Stimulated activated CD8-positive, alpha-beta memory T cell treated with anti-CD3 and anti-CD28 coated beads, Interleukin-12 subunit alpha, Interleukin-12 subunit beta, amount 100 ng/mL, for 24 hours (primary cell): Measurements from ENCODE around the gene TNNI3K.

ENCODE experiments used
- DNase-seq: peaks from one replicate; pipeline ENCODE4 v3.0.0-alpha.2; 2020; ENCODE audit errors: extremely low read depth

TNNI3K gene

GRCh38 chr1:74434321-74434720 is 199.1 kb downstream of the TNNI3K start:
- no peak for DNase-seq

- DNase-seq, result no peak
Measured at GRCh38 chr1:74436078-74436477, 200.9 kb downstream of the TNNI3K start.

- DNase-seq, result no peak
Measured at GRCh38 chr1:74437035-74437434, 201.8 kb downstream of the TNNI3K start.

GRCh38 chr1:74452035-74452434 is 216.8 kb downstream of the TNNI3K start:
- no peak for DNase-seq

- DNase-seq, result no peak
Measured at GRCh38 chr1:74453277-74453676, 218.1 kb downstream of the TNNI3K start.

GRCh38 chr1:74455390-74455789 is 220.2 kb downstream of the TNNI3K start:
- no peak for DNase-seq

- no peak for DNase-seq
Measured at GRCh38 chr1:74457253-74457652, 222.1 kb downstream of the TNNI3K start.

- DNase-seq, result no peak
Measured at GRCh38 chr1:74463333-74463988, 228.3 kb downstream of the TNNI3K start.

- no peak for DNase-seq
Measured at GRCh38 chr1:74464037-74464436, 228.8 kb downstream of the TNNI3K start.

GRCh38 chr1:74465193-74465681 is 230.1 kb downstream of the TNNI3K start:
- no peak for DNase-seq

- no peak for DNase-seq
Measured at GRCh38 chr1:74467786-74468377, 232.7 kb downstream of the TNNI3K start.

GRCh38 chr1:74468982-74469603 is 233.9 kb downstream of the TNNI3K start:
- DNase-seq, result no peak

GRCh38 chr1:74470251-74470650 is 235.1 kb downstream of the TNNI3K start:
- no peak for DNase-seq

GRCh38 chr1:74470936-74471335 is 235.7 kb downstream of the TNNI3K start:
- no peak for DNase-seq

GRCh38 chr1:74471470-74471869 is 236.3 kb downstream of the TNNI3K start:
- no peak for DNase-seq

GRCh38 chr1:74474585-74474984 is 239.4 kb downstream of the TNNI3K start:
- DNase-seq, result no peak

- no peak for DNase-seq
Measured at GRCh38 chr1:74478979-74479378, 243.8 kb downstream of the TNNI3K start.

- DNase-seq, result no peak
Measured at GRCh38 chr1:74480068-74480467, 244.9 kb downstream of the TNNI3K start.

- DNase-seq, result no peak
Measured at GRCh38 chr1:74481607-74482006, 246.4 kb downstream of the TNNI3K start.

- DNase-seq, result no peak
Measured at GRCh38 chr1:74485622-74486021, 250.4 kb downstream of the TNNI3K start.

- DNase-seq, result no peak
Measured at GRCh38 chr1:74486036-74486435, 250.8 kb downstream of the TNNI3K start.

- no peak for DNase-seq
Measured at GRCh38 chr1:74496669-74497068, 261.5 kb downstream of the TNNI3K start.

- no peak for DNase-seq
Measured at GRCh38 chr1:74498901-74499300, 263.7 kb downstream of the TNNI3K start.
